Hippocampal formation (tissue), 2 donors: ENCODE data around the gene TWF2.
A peak's percentile ranks its signal among the peaks of the same experiment; 100 is the strongest.

ENCODE experiments used
- DNase-seq, 2 donors: peaks; one replicate each; lab custom pipeline; 2025; lab: John Stamatoyannopoulos, UW

The TWF2 gene

DNA sequence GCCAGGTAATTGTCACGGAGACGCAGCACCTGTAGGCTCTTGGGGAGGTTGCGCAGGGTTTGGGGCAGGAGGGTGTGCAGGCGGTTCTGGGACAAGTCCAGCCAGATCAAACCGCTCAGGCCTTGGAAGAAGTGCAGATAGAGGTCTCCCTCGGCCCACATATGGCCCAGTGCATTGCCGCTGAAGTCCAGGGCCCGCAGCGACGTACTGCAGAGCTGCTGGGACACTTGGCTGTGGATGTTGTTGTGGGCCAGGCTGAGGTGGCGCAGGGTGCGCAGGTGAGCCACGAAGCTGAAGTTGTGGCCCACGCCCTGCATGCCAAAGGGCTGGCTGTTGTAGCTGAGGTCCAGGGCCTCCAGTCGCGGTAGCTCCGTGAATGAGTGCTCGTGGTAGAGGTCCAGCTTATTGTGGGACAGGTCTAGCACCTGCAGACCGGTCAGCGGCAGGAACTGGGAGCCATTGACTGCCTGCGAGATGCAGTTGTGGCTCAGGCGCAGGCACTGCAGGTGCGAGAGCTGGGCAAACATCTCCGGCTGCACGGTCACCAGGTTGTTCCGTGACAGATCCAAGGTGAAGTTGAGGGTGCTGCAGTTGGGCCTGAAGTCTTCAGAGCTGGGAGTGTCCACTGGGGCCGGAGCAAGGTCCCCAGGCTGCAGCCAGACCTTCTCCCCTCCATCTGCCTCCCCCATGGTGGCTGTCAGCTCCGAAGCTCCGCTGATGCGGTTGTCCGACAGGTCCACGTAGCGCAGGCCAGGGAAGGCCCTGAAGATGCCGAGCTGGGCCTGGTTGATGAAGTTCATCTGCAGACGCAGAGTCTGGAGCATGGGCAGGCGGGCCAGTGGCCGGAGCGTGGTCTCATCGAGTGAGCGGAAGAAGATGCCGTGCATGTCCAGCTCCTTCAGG, 16.4 kb downstream of the TWF2 start:
- no peak for DNase-seq

DNA sequence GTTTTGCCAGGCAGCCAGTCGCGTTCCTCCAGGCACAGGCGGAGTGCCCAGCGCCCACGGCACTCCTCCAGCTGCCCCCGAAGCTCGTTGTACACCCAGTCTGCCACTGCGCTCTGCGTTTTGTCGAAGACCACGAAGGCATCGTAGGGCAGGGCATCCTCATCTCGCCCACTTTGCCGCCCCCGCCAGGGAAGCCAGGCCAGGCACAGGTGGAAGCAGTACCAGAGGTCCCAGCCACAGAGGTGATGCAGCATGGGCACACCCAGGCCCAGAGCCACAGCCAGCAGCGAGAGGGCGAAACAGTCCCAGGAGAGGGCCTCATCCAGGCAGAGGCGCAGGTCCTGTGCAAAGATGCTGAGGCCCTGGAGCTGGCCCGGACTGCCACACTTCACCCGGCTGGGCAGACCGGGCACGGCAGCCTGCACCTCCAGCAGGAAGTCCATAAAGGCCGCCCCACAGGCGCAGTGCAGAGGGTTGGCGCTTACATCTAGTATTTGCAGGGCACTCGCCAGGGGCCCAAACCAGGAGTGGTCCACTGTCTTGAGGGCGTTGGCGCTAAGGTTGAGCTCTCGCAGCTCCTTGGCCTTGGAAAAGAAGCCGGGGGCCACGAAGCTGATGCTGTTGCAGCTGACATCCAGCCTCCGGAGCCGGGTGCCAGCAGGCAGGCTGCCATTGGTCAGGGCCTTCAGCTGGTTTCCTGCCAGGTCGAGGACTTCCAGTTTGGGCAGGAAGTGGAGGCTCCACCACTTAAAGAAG, 17.2 kb downstream of the TWF2 start:
- no peak for DNase-seq

DNA sequence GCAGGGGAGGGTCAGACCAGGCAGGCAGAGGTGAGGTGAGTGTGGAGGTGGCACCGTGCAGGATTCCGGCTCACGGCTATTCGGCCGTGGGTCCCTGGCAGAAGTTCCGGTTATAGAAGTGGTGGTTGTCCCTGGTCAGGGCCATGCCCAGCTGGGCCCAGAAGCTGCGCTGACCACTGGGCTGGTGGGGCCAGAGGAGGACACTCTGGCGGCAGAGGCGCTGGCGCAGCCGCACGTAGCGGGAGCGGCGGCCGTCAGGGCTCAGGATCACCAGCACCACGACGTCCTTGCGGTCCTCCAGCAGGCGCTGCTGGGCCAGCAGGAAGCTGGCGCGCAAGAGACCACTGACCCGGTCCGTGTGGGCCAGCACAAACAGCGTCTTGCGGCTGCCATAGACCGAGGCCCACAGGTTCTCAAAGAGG, 17.8 kb downstream of the TWF2 start:
- DNase-seq = no peak

DNA sequence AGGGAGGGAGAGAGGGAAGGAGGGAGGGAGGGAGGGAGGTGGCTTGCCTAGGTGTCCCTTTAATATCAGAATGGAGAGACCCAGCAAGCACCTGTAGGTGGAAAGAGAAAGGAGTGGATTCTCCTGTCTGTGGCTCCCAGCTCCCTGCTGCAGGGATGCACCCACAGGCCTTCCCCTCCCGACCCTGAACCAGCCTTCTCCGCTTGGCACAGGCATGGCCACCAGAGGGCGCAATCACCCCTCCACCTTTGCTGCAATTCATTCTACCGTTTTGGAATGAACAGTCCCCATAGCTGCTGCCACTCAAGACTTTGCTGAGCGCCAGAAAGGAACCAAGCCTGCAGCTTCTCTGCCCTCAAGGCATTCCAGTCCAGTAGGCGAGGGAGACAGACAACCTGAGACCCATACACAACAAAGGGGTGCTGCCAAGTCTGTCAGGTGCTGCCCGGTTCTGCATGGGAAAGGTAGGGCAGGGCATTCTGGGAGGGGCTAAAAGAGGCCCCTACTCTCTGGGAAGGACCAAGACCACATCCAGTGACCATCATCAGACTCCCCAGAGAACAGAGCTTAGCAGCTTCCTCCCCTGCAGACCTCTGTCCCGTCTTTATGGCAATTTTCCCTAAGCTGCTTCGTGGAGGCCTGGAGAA, 18.5 kb downstream of the TWF2 start:
- peak; percentile 53 to 71 for DNase-seq

DNA sequence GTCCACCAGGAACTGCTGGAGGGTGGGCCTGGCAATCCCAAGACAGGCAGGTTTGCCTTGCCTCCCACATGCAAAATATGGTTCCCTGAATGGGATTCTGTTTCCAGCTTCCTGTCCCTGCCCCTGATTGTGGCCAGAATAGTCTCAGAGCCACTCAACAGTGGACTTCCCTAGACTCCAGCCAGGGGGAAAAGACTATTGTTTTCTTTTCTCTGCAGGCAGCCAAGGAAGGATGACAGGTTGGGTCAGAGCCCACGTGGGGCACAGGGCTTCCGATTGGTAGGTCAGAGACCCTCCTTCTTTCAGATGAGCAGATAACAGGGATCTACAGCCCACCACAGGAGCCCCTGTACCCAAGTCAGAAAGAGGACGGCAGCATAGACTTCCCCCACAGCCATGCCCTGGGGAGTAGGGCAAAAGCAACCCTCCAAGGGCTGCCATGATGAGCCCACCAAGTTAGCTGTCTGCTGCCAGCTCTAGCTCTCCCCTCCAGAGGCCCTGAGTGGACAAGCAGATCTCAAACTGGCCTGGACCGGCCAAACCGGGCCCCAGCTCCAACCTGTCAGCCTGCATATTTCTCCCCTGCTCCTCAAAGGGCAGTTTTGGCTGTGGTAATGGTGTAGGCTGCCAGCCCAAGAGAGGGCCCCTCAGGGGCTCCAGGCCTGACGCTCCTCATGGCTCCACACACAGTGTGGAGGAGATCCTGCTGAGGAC, 19.9 kb downstream of the TWF2 start:
- DNase-seq = no peak

DNA sequence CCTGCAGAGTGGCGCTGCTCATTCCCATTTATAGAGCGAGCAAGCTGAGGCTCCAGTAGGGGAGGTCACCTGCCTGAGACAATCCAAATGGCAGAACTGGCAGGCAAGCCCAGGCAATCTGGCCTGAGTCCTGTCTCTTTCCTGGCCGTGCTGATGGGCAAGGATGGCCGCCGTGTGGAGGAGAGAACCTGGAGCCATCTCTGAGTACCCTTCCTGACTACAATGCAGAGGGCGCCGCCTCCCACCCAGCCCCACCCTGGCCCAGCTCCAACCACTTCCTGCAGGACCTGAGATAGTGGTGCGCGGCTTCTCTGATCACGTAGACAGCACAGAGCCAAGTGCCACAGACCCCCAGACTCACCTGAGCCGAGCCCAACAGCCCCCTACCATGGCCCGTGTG, 20.5 kb downstream of the TWF2 start:
- no peak for DNase-seq

DNA sequence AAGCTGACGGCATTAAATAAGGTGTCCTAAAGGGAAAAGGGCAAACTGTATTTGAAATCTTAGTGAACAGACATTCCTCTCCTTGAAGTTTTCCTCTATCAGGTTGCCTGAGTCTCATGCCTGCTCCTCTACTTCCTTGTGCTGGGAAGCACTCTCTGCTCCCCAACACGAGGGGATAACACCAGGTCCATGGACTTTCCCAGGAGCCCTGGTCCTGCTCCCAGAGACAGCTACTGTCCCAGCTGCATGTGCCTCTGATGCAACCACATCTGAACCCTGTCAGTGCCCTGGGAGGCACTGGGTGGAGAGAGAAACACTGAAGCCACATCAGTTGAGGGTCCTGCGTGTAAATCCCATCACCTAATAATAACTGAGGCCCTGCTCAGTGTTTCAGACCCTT, 20.9 kb downstream of the TWF2 start:
- DNase-seq = no peak

DNA sequence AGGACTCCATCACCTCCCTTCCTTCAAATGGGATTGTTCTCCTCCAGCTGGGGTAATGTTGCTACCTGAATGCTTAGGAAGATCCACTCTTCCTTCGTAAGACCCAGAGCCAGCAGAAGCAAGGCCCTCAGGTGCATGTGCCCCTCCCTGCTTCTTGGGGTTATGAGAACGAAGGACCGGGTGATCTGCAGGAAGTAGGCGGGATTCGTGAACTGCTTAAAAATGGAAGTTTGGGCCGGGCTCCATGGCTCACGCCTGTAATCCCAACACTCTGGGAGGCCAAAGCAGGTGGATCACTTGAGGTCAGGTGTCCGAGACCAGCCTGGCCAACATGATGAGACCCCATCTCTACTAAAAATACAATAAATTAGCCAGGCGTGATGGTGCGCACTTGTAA, 21.6 kb downstream of the TWF2 start:
- no peak for DNase-seq

DNA sequence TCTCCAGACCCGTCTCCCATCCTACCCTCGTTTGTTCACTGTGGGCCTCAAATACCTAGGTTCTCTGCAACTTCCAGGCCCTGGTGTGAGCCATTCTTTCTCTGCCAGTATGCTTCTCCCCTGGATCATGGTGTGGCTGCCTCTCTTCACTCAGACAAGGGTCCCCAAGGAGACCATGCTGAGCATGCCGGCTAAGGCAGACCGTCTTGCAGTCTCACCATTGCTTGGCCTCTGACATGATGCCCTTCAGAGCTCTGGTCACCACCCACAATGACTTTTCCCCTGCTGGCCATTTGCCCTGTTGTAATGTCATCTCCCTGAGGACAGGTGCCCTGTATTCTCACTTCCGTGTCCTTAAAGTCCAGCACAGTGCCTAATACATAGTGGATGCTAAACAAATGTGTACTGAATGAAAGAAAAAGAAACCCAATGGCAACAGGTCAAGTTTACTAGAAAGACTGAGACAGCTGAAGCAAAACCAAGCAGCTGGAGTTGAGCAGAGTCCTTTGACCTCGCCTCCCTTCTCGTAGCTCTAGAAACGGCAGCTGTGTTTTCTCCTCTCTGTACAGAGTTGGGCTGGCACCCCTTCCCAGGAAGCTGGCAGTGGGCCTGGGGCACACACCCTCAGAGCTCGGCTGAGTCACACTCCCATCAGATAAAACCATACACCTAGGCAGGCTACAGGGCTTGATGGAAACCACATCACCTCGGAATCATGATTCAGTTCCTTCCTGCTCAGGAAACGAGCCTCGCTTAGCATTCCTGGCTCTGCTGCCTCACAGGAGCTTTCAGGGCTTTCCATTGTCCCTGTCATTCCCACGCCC, 22.2 kb downstream of the TWF2 start:
- DNase-seq = no peak

DNA sequence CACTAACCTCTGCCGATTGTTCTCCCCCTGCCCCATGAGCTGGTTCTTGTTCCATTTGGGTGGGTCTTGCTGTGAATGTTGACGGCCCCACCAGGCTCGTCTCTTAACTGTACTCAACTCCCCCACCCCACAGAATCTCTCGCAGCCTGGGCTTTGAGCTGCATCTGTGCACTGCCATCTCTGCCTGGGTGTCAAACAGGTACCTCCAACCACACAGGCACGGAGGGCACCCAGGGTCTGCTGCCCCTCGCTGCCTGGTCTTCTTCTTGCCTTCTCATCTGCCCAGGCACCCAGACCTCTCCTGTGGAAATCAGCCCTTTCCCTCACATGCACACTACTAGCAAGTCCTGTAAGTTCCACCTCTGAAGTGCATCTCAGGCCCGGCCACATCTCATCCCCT, 23.6 kb downstream of the TWF2 start:
- DNase-seq = no peak

DNA sequence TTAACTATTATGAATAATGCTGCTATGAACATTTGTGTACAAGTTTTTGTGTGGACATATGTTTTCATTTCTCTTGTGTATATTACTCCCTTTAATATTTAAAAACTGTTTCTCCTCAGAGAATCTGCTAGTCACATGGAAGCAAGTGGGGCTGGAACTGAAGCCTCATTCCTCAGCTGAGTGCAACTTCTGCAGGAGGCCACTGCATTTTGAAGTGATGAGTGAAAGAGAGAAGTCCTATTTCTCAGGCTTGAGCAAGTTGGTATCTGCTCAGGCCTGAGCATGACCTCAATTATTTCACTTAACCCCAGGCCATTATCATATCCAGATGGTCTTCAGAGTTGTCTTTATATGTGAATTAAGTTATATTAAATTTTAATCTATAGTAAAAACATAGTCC, 25.1 kb downstream of the TWF2 start:
- no peak for DNase-seq

DNA sequence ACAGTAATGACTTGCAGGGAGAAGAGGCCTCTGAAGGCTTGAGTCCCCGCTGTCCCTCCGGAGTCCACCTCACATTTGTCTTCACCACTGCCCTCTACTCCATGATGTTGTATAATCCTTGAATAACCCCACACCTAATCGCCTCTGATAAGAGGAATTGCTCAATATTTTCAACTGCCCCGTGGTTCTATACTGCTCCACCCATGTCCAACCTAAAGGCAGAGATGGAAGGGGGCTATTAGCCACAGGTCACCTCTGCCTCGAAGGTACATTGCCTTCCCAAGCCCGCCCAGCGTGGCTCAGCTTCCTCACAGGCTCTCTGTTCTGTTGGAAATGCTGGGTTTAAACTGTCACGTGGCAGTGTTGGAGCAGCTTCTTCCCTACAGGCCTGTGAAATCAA, 26.0 kb downstream of the TWF2 start:
- DNase-seq = no peak

DNA sequence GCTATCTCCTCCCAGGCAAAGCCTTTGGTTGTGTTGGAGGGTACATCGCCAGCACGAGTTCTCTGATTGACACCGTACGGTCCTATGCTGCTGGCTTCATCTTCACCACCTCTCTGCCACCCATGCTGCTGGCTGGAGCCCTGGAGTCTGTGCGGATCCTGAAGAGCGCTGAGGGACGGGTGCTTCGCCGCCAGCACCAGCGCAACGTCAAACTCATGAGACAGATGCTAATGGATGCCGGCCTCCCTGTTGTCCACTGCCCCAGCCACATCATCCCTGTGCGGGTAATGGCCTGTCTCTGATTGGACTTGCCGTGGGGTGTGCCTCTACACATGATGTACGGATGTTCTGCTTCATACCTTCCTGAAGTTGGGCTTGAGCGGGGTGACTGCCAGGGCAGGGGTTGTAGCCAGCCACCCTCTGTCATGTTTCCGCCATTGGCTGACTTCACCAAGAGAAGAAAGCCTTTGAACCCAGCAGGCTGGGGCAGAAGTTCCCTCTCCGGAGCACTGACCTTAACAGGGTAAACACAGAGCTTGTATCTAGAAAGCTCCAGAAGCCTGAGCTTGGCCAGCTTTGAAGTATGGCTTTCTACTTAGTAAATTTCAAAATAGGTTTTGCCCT, 27.6 kb downstream of the TWF2 start:
- DNase-seq = no peak

DNA sequence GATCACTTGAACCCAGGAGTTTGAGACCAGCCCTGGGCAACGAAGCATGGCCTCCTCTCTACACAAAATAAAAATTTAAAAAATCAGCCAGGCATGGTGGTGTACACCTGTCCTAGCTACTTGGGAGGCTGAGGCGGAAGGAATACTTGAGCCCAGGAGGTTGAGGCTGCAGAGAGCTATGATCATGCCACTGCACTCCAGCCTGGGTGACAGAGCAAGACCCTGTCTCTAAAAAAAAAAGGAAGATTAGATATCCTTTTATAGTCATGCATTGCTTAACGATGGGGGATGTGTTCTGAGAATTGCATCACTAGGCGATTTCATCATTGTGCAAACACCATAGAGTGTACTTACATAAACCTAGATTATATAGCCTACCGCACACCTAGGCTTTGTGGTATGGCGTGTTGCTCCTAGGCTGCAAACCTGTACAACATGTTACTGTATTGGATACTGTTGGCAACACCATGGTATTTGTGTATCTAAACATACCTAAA, 28.4 kb downstream of the TWF2 start:
- no peak for DNase-seq

DNA sequence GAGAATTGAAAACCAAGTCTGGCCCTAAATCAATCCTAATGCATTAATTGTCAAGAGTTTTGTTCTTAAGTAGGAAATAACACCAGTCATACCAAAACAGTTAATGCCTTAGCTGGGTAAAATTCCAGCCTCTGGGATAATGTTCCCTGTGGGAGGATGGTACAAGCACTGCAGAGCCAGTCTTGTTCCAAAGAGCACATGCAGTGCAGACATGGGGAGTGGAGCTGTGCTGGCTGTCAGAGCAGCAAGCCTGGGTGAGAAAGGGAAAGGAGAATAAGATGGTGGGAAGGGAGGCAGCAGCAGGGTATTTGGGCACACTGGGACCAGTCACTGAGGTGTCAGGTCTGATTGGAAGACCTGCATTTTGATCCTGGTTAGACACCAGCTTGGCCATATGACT, 28.9 kb downstream of the TWF2 start:
- DNase-seq = no peak

DNA sequence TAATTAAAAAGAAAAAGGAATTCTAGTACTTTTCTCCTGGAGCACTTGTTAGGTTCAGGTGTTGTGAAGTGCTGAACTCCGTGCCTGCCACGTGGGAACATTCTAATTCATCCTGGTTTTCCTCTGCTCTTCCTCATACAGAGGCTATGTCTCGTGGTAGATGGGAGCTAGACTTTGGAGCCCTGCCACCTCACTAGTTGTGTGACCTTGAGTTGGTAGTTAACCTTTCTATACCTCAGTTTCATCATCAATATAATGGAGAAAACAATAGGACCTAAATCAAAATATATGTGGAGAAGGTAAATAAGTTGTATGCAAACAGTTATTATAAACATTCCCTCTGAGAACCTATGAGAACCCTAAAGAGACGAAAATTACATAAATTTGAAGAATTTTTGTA, 30.4 kb downstream of the TWF2 start:
- DNase-seq = no peak

DNA sequence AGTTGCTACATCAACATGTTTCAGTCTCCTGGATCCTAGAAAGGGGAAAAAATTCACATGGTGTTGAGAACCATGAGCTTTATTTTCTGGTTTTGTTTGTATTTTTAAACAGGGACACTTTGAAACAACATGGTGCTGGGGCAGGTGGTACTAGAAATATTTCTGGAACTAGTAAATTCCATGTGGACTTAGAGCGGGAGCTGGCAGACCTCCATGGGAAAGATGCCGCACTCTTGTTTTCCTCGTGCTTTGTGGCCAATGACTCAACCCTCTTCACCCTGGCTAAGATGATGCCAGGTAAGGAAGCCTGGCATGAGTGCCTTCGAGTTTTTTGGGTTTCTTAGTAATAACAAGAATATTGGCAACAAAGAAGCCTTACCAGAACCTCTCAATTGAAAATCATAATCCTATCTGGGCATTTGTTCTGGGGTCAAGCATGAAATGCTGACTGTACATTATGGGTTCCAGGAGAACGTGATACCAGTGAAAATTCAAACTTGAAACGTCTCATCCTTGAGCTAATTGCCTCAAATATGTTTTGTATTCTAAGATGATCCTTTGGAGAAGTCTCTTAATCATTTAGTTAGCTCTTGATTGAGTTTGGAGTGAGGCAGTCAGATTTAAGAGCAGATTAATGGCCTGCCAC, 33.1 kb downstream of the TWF2 start:
- DNase-seq = no peak

DNA sequence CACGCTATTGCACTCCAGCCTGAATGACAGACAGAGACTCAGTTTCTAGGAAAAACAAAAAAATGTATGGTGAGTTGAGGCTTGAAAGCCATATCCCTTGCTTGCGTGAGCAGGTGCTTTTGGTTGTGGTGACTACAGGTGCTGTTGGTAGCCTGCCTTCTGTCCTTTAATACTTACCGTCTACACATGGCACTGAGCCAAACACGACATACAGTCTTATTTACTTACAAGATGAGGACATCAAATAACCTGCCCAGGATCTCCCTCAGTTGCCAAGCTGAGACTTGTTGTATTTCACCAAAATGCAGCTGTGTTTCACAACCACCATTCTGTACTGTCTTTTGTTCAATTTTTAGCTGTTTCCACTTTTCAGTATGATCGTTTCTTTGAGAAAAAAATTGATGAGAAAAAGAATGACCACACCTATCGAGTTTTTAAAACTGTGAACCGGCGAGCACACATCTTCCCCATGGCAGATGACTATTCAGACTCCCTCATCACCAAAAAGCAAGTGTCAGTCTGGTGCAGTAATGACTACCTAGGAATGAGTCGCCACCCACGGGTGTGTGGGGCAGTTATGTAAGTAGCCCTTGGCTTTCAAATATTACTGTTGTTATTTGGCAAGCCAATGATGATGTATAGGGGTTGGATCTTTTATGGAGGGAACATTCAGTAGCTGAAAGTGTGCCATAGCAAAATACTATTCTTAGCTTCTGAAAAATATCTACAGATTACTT, 34.5 kb downstream of the TWF2 start:
- DNase-seq = no peak

DNA sequence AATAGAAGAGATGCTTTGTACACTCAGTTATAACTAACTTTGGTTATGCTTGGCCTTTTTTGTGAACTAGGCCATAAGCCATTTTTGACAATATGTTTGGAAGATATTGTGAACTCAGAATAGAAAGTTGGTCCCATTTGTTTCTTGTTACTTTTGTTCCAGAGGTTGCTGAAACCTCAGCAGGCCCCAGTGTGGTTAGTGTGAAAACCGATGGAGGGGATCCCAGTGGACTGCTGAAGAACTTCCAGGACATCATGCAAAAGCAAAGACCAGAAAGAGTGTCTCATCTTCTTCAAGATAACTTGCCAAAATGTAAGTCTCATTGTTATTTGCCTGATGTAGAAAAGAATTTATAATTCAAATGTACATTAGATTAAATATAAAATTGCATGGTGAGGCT, 35.3 kb downstream of the TWF2 start:
- DNase-seq = no peak
